Fibroblast of lung (primary cell): ENCODE measurements around the gene GPR139.

ENCODE experiments used
- EZH2 ChIP-seq: IDR thresholded peaks from 2 replicates; pipeline ENCODE4 v1.5.1; 2012; ENCODE audit warnings: low read length, control low read depth, mild to moderate bottlenecking; ENCODE audit errors: missing control alignments
- TF ChIP-seq, protein P1 (sequence below), 2 donors: IDR thresholded peaks in 1 of 2; conservative IDR thresholded peaks in 1 of 2; 1 replicate in 1 of 2; 2 replicates in 1 of 2; pipeline ENCODE4 v1.5.1; 2011 to 2012; ENCODE audit warnings: low read length in 2 of 2, control low read depth in 1 of 2, inconsistent platforms in 1 of 2, low read depth in 1 of 2, mild to moderate bottlenecking in 1 of 2

DNA sequence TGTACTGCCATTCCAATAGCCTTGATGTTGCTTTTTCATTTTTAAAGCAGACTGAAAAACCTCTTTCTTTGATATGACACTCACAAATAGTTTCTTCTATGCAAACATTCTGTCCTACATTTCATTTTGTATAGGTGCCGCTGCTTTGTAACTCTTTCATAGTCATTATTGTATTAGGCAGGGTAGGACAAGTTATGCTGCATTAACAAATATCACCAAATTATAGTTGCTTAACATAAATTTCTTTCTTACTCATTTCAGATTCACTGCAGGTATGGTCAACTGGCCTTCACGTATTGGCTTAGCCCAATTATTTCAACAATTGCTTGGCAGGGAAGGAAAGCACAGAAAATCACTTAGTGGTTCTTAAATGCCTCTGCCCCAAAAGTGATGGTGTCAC is 70.8 kb downstream of the GPR139 start:
- TF ChIP-seq, protein P1, sequence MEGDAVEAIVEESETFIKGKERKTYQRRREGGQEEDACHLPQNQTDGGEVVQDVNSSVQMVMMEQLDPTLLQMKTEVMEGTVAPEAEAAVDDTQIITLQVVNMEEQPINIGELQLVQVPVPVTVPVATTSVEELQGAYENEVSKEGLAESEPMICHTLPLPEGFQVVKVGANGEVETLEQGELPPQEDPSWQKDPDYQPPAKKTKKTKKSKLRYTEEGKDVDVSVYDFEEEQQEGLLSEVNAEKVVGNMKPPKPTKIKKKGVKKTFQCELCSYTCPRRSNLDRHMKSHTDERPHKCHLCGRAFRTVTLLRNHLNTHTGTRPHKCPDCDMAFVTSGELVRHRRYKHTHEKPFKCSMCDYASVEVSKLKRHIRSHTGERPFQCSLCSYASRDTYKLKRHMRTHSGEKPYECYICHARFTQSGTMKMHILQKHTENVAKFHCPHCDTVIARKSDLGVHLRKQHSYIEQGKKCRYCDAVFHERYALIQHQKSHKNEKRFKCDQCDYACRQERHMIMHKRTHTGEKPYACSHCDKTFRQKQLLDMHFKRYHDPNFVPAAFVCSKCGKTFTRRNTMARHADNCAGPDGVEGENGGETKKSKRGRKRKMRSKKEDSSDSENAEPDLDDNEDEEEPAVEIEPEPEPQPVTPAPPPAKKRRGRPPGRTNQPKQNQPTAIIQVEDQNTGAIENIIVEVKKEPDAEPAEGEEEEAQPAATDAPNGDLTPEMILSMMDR (conservative IDR thresholded peaks at IDR 0.05 in 1 of 2, IDR thresholded peaks at IDR 0.05 in 1 of 2; ENCODE audit: low read depth in 1 of 2, low read length in 2 of 2): no peak
- no peak for TF ChIP-seq EZH2
